ENCODE measurements around the gene TBL1XR1. TPM values are rescaled to one million over a fixed set of nuclear protein-coding genes. Genes with fewer than 3 reads are reported as not detected.

TBL1XR1 gene
- total RNA-seq, 1 donor from 2014 or later: 275 TPM

DNA sequence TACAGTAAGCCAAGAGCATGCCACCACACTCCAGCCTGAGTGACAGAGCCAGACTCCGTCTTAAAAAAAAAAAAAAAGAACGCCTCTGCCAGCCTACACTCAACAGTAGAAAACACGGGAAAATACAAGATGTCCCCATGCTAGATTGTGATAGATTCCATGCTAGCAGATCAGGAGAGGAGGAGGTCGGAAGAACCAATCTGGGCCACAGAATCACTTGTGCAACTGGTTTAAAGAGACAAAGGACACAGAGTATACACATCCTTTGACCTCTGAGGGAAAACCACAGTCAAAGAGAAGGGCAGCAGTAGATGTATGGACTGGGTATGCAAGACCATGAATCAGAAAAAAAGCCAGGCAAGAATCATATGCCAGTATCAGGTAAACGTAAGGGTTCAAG lies 15.9 kb downstream of the TBL1XR1 start:
- no peak overlapping the region for H2AFZ ChIP-seq (replicated peaks)
- H3K36me3 Mint-ChIP-seq: peaks cover 64% of the 10 kb centered on the region
- H3K27ac ChIP-seq: no peak overlapping the region
- no peak for TF ChIP-seq EZH2 (IDR thresholded peaks at IDR 0.05)
- TF ChIP-seq, protein P1, sequence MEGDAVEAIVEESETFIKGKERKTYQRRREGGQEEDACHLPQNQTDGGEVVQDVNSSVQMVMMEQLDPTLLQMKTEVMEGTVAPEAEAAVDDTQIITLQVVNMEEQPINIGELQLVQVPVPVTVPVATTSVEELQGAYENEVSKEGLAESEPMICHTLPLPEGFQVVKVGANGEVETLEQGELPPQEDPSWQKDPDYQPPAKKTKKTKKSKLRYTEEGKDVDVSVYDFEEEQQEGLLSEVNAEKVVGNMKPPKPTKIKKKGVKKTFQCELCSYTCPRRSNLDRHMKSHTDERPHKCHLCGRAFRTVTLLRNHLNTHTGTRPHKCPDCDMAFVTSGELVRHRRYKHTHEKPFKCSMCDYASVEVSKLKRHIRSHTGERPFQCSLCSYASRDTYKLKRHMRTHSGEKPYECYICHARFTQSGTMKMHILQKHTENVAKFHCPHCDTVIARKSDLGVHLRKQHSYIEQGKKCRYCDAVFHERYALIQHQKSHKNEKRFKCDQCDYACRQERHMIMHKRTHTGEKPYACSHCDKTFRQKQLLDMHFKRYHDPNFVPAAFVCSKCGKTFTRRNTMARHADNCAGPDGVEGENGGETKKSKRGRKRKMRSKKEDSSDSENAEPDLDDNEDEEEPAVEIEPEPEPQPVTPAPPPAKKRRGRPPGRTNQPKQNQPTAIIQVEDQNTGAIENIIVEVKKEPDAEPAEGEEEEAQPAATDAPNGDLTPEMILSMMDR (IDR thresholded peaks at IDR 0.05): no peak
- no peak overlapping the region for H3K9ac ChIP-seq
- H3K9me3 ChIP-seq (ENCODE audit: low read depth): no peaks in the 10 kb centered on the region
- H3K4me3 Mint-ChIP-seq: no peak overlapping the region
- H3K4me2 ChIP-seq: no peak overlapping the region
- peaks cover 100% of the 10 kb centered on the region for H4K20me1 ChIP-seq (ENCODE audit: low read depth)
- H3K36me3 ChIP-seq: no peaks in the 10 kb centered on the region
- H3K4me1 ChIP-seq: no peaks in the 10 kb centered on the region
- H3K4me3 ChIP-seq: no peak overlapping the region
- H3K9me3 Mint-ChIP-seq: peaks cover 77% of the 10 kb centered on the region
- no peaks in the 10 kb centered on the region for H3F3A ChIP-seq (ENCODE audit: low read depth)
- H3K27me3 Mint-ChIP-seq (ENCODE audit: insufficient read depth, low read depth): peaks cover 11% of the 10 kb centered on the region
- DNase-seq (ENCODE audit: low spot score): no peak
- H3K27ac Mint-ChIP-seq: no peak overlapping the region
- no peaks in the 10 kb centered on the region for H3K27me3 ChIP-seq
- H3K79me2 ChIP-seq (ENCODE audit: low read depth): peaks cover 100% of the 10 kb centered on the region
- no peaks in the 10 kb centered on the region for H3K4me1 Mint-ChIP-seq

DNA sequence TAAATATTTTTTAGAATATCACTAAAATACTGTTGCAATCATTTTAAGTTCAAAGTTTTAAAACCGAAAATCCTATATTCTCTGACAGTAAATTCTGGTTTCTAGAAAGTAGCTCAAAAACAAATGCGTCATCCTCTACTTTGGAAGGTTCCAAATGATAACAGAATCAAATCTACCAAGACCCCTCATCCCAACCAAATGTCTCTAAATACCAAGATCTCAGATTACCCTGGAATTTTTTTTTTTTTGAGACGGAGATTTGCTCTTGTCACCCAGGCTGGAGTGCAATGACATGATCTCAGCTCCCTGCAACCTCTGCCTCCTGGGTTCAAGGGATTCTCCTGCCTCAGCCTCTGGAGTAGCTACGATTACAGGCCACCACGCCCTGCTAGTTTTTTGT lies 16.8 kb downstream of the TBL1XR1 start:
- no peak overlapping the region for H3K4me3 Mint-ChIP-seq
- Histone ChIP-seq H3K4me3 (no peak overlapping the region), H3K4me1 (peaks cover 2% of the 10 kb centered on the region), H3K27ac (no peak overlapping the region), H3K36me3 (no peaks in the 10 kb centered on the region), H3K4me2 (no peak overlapping the region), H3K27me3 (no peaks in the 10 kb centered on the region), H3K9me3 (ENCODE audit: low read depth) (no peaks in the 10 kb centered on the region), H3K79me2 (ENCODE audit: low read depth) (peaks cover 100% of the 10 kb centered on the region), H4K20me1 (ENCODE audit: low read depth) (peaks cover 100% of the 10 kb centered on the region), H3F3A (ENCODE audit: low read depth) (no peaks in the 10 kb centered on the region), H3K9ac (no peak overlapping the region), H2AFZ (replicated peaks) (no peak overlapping the region)
- DNase-seq (ENCODE audit: low spot score): no peak
- H3K4me1 Mint-ChIP-seq: no peaks in the 10 kb centered on the region
- peaks cover 59% of the 10 kb centered on the region for H3K36me3 Mint-ChIP-seq
- peaks cover 73% of the 10 kb centered on the region for H3K9me3 Mint-ChIP-seq
- no peak for TF ChIP-seq EZH2 (IDR thresholded peaks at IDR 0.05)
- no peak for TF ChIP-seq EZH2phosphoT487 (IDR thresholded peaks at IDR 0.05)
- TF ChIP-seq, protein P1 (IDR thresholded peaks at IDR 0.05): no peak
- H3K27me3 Mint-ChIP-seq (ENCODE audit: insufficient read depth, low read depth): peaks cover 11% of the 10 kb centered on the region
- no peak overlapping the region for H3K27ac Mint-ChIP-seq

DNA sequence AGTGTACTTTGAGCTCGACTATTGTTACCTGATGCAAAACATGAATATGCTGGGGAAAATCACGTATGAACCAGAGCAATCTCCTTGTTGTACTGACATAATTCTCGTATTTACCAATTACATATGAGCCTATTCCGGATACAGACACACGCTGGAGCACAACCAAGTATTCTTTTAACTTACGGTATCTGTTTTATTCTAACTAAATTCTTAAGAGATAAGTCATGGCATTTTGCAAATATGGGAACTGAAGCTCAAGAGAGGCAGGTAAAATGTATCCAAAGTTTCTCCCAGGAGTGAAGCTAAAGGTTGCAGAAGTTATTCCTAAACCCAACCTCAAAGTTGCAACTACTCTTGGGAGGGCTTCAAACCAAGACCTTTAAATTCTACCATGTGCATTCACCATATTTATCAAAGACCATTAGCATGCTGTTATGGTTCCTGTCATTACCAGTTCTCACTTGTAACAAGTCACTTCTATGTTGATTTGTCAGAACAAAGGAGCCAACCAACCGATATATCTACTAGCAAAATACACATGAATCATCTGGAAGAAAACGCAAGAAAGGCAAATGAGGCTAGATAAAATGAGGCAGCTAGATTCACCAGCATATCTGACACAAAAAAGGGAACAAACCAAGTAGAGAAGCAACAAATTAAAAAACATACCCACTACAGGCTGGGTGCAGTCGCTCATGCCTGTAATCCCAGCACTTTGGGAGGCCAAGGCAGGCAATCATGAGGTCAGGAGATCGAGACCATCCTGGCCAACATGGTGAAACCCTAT lies 17.8 kb downstream of the TBL1XR1 start:
- no peaks in the 10 kb centered on the region for H3K27me3 ChIP-seq
- peaks cover 100% of the 10 kb centered on the region for H3K79me2 ChIP-seq (ENCODE audit: low read depth)
- H3K4me3 Mint-ChIP-seq: no peak overlapping the region
- H3K4me3 ChIP-seq: no peak overlapping the region
- no peak overlapping the region for H2AFZ ChIP-seq (replicated peaks)
- no peaks in the 10 kb centered on the region for H3K36me3 ChIP-seq
- H3K36me3 Mint-ChIP-seq: peaks cover 59% of the 10 kb centered on the region
- peaks cover 100% of the 10 kb centered on the region for H4K20me1 ChIP-seq (ENCODE audit: low read depth)
- H3K9me3 Mint-ChIP-seq: peaks cover 71% of the 10 kb centered on the region
- no peaks in the 10 kb centered on the region for H3K9me3 ChIP-seq (ENCODE audit: low read depth)
- H3K27ac Mint-ChIP-seq: no peak overlapping the region
- H3K4me1 Mint-ChIP-seq: peaks cover 3% of the 10 kb centered on the region
- no peaks in the 10 kb centered on the region for H3F3A ChIP-seq (ENCODE audit: low read depth)
- H3K4me2 ChIP-seq: no peak overlapping the region
- no peak for DNase-seq (ENCODE audit: low spot score)
- H3K4me1 ChIP-seq: peaks cover 13% of the 10 kb centered on the region
- H3K9ac ChIP-seq: no peak overlapping the region
- no peak for TF ChIP-seq EZH2phosphoT487 (IDR thresholded peaks at IDR 0.05)
- TF ChIP-seq, protein P1 (IDR thresholded peaks at IDR 0.05): no peak
- no peak for TF ChIP-seq EZH2 (IDR thresholded peaks at IDR 0.05)
- H3K27me3 Mint-ChIP-seq (ENCODE audit: insufficient read depth, low read depth): peaks cover 7% of the 10 kb centered on the region
- H3K27ac ChIP-seq: no peak overlapping the region

Measured in neural progenitor cell (in vitro differentiated cells).